Measurements from ENCODE around the gene TRIM66.

The TRIM66 gene

DNA sequence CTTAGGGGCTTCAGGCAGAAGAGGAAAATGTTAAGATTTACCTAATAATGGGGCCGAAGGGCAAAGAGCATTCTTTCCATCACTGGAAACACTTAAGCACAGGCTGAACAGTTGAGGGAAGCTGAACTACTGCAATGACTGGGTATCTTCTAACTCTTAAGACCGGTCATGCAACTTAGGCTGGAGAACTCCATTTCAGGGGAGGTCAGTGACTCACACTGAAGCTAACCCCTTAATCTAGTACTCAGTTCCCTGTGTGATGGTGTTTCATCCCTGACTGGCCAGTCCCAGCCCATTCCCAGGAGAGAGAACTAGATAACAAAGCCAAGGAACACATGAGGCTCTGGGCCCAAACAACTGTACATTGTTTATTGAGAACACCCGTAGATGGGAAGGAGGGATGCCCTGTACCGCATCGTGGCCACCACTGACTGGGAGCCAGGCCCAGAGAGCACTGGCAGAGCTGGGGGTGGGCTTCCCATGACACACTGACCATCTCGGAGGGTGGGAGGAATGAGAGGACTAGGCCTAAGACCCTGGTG lies 10.6 kb upstream of the TRIM66 start:
- H3K27ac ChIP-seq: no peak overlapping the region
- no peaks in the 10 kb centered on the region for H3K9me3 ChIP-seq (ENCODE audit: severe bottlenecking)
- H3K4me3 ChIP-seq (ENCODE audit: low read depth, low read length): no peak overlapping the region
- H3K27me3 ChIP-seq (ENCODE audit: insufficient read depth, low read depth, severe bottlenecking): no peaks in the 10 kb centered on the region
- TF ChIP-seq, protein P1, sequence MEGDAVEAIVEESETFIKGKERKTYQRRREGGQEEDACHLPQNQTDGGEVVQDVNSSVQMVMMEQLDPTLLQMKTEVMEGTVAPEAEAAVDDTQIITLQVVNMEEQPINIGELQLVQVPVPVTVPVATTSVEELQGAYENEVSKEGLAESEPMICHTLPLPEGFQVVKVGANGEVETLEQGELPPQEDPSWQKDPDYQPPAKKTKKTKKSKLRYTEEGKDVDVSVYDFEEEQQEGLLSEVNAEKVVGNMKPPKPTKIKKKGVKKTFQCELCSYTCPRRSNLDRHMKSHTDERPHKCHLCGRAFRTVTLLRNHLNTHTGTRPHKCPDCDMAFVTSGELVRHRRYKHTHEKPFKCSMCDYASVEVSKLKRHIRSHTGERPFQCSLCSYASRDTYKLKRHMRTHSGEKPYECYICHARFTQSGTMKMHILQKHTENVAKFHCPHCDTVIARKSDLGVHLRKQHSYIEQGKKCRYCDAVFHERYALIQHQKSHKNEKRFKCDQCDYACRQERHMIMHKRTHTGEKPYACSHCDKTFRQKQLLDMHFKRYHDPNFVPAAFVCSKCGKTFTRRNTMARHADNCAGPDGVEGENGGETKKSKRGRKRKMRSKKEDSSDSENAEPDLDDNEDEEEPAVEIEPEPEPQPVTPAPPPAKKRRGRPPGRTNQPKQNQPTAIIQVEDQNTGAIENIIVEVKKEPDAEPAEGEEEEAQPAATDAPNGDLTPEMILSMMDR (IDR thresholded peaks at IDR 0.05; ENCODE audit: low read depth, low read length): no peak
- H3K36me3 ChIP-seq: peaks cover 63% of the 10 kb centered on the region
- DNase-seq: no peak

DNA sequence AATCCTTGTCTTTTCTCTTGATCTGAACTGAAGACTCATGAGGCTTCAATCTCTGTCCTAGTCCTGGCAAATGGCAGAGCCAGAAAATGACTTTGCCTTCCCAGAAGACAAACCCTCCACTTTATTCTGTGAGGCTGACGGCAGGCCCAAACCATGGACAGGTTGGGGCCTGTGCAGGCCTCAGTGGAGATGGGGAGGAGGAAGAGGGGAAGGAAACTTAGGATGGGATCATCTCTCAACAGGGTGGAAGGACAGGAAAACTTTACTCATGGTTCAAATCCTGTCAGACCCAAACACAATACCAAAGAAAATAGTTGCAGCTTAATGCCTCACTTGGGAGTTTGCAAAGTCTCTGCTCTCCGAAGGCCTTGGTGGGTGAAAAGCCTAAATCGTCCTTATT lies 10.0 kb upstream of the TRIM66 start:
- Histone ChIP-seq H3K4me3 (ENCODE audit: low read depth, low read length) (no peak overlapping the region), H3K27ac (no peak overlapping the region), H3K36me3 (peaks cover 66% of the 10 kb centered on the region), H3K27me3 (ENCODE audit: insufficient read depth, low read depth, severe bottlenecking) (no peaks in the 10 kb centered on the region), H3K9me3 (ENCODE audit: severe bottlenecking) (no peaks in the 10 kb centered on the region)
- TF ChIP-seq, protein P1 (IDR thresholded peaks at IDR 0.05; ENCODE audit: low read depth, low read length): no peak
- DNase-seq: no peak

DNA sequence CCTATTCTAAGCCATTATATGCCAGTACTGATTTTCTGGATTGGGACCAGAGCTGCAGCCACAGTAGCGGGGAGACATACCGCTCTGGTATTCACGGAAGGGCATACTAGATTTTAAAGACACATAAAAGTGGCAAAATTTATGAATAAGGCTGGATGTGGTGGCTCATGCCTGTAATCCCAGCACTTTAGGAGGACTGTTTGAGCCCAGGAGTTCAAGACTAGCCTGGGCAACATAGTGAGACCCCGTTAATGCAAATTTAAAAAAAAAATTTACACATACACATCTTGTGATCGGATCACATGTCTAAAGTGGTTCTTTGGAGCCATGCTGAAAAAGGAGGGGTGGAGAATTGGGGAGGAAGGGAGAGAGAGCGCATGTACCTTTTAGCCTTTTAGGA lies 9.1 kb upstream of the TRIM66 start:
- Histone ChIP-seq H3K36me3 (peaks cover 66% of the 10 kb centered on the region), H3K27me3 (ENCODE audit: insufficient read depth, low read depth, severe bottlenecking) (no peaks in the 10 kb centered on the region), H3K4me3 (ENCODE audit: low read depth, low read length) (no peak overlapping the region), H3K27ac (no peak overlapping the region), H3K9me3 (ENCODE audit: severe bottlenecking) (no peaks in the 10 kb centered on the region)
- DNase-seq: no peak
- TF ChIP-seq, protein P1 (IDR thresholded peaks at IDR 0.05; ENCODE audit: low read depth, low read length): no peak

DNA sequence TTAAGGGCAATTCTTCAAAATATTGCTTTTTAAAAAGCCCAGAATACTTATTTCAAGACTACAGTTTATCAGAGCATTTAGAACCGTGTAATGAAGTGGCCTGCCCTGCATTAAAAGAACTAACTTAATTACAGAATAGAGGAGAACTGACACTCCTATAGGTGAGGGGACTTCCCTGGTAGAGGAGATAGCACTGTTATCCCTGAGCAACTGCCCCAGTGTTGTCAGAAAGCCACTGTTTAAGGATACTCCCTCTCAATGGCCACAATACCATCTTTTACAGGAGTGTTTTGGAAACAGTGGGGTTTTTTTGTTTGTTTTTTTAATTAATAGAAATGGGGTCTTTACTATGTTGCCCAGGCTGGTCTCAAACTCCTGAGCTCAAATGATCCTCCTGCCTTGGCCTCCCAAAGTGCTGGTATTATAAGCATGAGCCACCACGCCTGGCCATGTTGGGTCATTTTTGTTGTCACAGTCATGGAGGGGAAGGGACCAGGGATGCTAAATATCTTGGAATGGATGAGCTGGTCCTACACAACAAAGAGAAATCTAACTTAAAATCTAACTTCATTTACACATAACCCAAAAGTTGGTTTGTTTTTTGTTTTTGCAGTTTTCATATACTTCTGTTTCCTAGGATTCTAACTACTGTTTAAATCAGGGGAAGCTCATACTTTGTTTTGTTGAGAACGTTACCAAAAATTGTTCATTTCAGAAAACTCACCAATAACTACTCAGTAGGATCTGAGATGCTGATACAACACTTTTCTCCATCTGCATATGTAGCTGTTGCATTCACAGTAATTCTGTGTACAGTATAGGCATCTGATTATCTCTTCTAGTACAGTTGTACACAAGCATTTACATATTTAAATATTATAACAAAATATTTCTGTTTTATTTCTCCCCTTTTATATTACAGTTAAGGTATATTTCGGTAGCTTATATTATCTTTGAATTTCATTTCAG lies 8.2 kb upstream of the TRIM66 start:
- H3K27ac ChIP-seq: no peak overlapping the region
- no peaks in the 10 kb centered on the region for H3K9me3 ChIP-seq (ENCODE audit: severe bottlenecking)
- TF ChIP-seq, protein P1 (IDR thresholded peaks at IDR 0.05; ENCODE audit: low read depth, low read length): no peak
- no peak for DNase-seq
- no peak overlapping the region for H3K4me3 ChIP-seq (ENCODE audit: low read depth, low read length)
- no peaks in the 10 kb centered on the region for H3K27me3 ChIP-seq (ENCODE audit: insufficient read depth, low read depth, severe bottlenecking)
- peaks cover 66% of the 10 kb centered on the region for H3K36me3 ChIP-seq

DNA sequence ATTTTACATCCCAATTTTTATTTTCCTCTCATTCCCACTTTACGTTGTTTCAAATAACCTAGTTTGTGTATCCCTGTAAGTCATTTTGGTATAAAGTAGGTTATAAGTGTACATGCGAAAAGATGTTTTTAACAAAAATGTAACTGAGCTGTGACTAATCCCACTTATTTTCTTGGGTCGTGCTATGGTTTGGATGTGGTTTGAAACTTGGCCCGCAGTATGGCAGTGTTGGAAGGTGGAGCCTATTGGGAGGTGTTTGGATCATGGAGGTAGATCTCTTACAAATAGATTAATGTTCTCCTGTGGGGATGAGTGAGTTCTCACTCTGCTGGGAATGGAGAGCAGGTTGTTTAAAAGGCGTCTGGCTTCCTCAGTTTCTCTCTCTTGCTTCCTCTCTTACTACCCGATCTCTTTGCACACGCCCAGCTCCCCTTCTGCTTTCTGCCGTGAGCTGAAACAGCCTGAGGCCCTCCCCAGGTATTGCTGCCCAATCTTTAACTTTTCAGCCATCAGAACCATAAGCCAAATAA lies 7.3 kb upstream of the TRIM66 start:
- TF ChIP-seq, protein P1 (IDR thresholded peaks at IDR 0.05; ENCODE audit: low read depth, low read length): no peak
- Histone ChIP-seq H3K4me3 (ENCODE audit: low read depth, low read length) (no peak overlapping the region), H3K36me3 (peaks cover 68% of the 10 kb centered on the region), H3K27me3 (ENCODE audit: insufficient read depth, low read depth, severe bottlenecking) (no peaks in the 10 kb centered on the region), H3K27ac (no peak overlapping the region; the same call in 1 of the 2 replicates), H3K9me3 (ENCODE audit: severe bottlenecking) (no peaks in the 10 kb centered on the region)
- no peak for DNase-seq
